Esophagus squamous epithelium (tissue), 4 donors: Measurements from ENCODE around the gene FRMD3.

Experiments
- CTCF ChIP-seq, 6 experiments: fragments of 450-650 bp in 4 of 6; fragments of 200-600 bp in 2 of 6; sonication (generic) in 2 of 6; IDR thresholded peaks; one replicate each; pipeline ENCODE4 v1.5.1; 2016 to 2019; ENCODE audit warnings: antibody characterized with exemption in 6 of 6, mild to moderate bottlenecking in 4 of 6, moderate library complexity in 4 of 6
- POLR2A ChIP-seq, 4 donors: fragments of 450-650 bp; IDR thresholded peaks; one replicate each; pipeline ENCODE4 v1.6.1; 2017; ENCODE audit warnings: antibody characterized with exemption in 4 of 4, mild to moderate bottlenecking in 4 of 4, moderate library complexity in 3 of 4

- TF ChIP-seq POLR2A (IDR thresholded peaks at IDR 0.05) (no peak), CTCF (IDR thresholded peaks at IDR 0.05) (no peak)
Observed at GRCh38 chr9:83239747-83240146, 298.5 kb downstream of the FRMD3 start.
